GM13977 (cell line): Measurements from ENCODE around the gene ADTRP.

Source experiments
- DNase-seq: peaks from one replicate; pipeline ENCODE4 v3.0.0; 2012; ENCODE audit warnings: low spot score
- in situ Hi-C: fragments of 300-500 bp; cut with MboI; formaldehyde crosslinking; loops from one replicate; pipeline ENCODE4 v1.12.0; 2022; ENCODE audit warnings: low sequenced_read_pairs, low pct_unique_long_range_greater_than_20kb, mixed read lengths, inconsistent platforms; ENCODE audit not compliant: unreplicated experiment
- TF ChIP-seq, protein P1 (sequence below): IDR thresholded peaks from 2 replicates; pipeline ENCODE4 v1.5.1; 2012; ENCODE audit warnings: mild to moderate bottlenecking, control low read depth; ENCODE audit not compliant: insufficient read depth; ENCODE audit errors: extremely low read depth, missing control alignments

Gene ADTRP

DNA sequence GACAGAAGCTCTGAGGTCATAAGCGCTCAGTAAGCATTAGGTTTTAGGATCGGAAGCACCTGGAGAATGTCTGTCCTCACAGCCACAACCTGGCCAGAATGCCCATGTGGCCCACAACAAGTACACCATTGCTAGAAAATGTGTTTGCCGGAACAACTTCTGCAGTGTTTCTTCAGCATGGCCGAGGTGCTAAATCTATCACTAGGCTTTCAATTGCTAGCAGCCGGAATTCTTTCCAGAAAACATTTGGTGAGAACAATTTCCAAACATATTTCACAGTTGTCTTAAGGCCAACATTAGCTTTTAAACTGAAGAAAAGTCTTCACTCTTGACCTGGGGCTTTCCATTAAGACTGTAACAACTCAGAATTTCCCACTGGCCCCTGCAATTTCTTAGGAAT, 18.2 kb upstream of the ADTRP start:
- no peak for DNase-seq
- in situ Hi-C loops: no loop called here
- TF ChIP-seq, protein P1, sequence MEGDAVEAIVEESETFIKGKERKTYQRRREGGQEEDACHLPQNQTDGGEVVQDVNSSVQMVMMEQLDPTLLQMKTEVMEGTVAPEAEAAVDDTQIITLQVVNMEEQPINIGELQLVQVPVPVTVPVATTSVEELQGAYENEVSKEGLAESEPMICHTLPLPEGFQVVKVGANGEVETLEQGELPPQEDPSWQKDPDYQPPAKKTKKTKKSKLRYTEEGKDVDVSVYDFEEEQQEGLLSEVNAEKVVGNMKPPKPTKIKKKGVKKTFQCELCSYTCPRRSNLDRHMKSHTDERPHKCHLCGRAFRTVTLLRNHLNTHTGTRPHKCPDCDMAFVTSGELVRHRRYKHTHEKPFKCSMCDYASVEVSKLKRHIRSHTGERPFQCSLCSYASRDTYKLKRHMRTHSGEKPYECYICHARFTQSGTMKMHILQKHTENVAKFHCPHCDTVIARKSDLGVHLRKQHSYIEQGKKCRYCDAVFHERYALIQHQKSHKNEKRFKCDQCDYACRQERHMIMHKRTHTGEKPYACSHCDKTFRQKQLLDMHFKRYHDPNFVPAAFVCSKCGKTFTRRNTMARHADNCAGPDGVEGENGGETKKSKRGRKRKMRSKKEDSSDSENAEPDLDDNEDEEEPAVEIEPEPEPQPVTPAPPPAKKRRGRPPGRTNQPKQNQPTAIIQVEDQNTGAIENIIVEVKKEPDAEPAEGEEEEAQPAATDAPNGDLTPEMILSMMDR: no peak

DNA sequence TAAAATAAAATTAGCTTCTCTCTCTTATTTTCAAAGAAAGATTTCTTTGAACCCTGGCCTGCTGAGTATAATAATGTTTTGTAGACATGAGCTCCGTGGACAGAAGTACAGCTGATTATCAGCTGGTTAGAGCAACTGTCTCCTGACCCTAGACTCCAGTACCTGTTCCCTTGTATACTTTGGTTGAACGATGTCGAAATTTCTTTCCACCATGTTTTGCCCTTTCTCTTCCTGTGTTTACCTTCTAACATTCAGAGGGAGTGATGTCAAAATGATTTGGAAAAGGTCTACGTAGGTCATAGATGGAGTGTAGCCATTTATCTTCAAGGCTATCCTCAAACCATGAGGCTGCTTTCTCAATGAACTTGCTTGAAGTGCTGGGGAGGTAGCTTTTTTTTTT, 16.8 kb upstream of the ADTRP start:
- in situ Hi-C loops: no loop called here

DNA sequence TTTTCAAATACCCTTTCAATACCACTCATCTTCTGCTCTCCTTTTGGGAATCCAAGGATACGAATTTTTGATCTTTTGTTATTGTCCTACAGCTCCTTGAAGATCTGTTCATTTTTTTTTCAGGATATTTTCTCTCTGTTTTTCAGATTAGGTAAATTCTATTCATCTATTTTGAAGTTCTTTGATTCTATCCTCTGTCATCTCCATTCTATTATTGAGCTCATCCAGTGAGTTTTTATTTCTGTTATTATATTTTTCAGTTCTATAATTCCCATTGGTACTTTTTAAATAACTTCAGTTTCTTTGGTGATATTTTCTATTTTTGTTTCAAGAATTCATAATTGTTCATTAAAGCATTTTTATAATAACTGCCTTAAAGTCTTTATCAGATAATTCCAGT, 14.7 kb upstream of the ADTRP start:
- TF ChIP-seq, protein P1: no peak
- in situ Hi-C loops: no loop called here
- DNase-seq: no peak

More for the DNA sequence above, 16.8 kb upstream of the ADTRP start:
- DNase-seq: no peak
- TF ChIP-seq, protein P1: no peak

DNA sequence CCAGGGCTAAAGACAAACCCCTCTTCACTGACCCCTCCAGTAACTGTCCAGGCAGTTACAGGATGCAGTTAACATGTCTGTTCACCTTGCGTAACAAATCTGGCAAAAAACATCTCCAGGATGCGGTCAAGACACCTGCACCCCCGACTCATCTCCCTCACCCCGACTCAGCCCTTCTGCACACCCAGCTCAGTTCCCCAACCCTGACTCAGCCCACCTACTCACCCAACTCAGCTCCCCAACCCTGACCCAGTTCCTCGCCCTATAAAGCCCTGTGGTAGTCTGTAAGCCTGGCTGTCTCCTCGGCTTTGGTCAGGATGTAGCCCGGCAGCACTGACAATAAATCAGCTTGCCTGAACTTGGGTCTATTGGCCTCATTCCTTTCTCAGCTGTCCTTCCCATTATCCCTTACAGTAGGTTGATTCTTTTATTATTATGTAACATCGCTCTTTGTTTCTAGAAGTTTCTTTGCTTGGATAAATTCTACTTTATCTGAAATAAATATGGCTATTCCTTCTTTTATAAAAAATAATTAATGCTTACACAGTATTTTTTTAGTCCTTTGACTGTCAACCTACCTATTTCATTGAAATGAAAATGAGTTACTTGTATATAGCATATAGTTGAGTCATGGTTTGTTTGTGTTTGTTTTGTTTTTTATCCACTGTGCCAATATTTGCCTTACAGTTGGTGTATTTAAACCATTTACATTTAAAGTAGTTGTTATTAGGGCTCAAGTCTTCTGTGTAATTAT, 12.9 kb upstream of the ADTRP start:
- in situ Hi-C loops: no loop called here
- TF ChIP-seq, protein P1: no peak
- no peak for DNase-seq

DNA sequence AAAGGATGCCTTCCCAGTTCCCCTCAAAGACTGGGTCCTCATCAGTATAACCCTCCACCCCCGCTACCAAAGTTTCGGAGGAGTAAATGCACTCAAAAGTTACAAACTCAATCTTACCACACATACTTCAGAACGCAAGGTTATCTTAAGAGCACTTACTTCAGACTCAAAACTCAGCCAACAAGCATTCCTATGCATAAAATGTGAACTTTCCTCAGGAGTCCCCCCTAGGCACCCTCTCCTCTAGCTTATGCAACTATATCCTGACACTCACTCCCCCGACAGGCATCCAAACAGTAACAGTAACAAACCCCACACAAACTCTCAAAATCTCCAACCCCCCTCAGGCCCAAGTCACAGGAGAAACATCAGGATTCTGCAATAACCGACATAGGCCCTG, 11.1 kb upstream of the ADTRP start:
- in situ Hi-C loops: no loop called here
- TF ChIP-seq, protein P1: no peak
- no peak for DNase-seq

DNA sequence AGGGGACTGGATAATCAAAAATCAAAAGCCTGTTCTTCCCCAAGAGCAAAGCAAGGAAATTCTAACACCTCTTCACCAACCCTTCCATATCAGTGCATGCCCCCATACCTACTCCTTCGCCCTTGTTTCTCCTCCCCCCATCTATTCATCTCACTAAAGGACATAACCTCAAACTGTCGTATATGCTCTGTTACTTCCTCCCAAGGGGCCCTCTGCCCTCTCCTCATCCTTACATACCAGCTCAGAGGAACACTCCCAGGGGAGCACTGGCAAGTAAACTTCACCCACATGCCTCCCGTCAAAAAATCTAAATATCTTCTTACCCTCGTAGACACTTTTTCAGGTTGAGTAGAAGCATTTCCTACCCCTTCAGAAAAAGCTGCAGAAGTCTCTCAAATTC, 9.4 kb upstream of the ADTRP start:
- no peak for DNase-seq
- in situ Hi-C loops: no loop called here
- TF ChIP-seq, protein P1: no peak
